ENCODE data around the gene ZNF280B. TPM values are rescaled to one million over a fixed set of nuclear protein-coding genes. Genes with fewer than 3 reads are reported as not detected.

The ZNF280B gene
- total RNA-seq, 1 donor from 2014 or later: 4.0 TPM

GRCh38 chr22:22547692-22548300 is 39.3 kb upstream of the ZNF280B start:
- Mint-ChIP-seq H3K4me3 (ENCODE audit: unreplicated experiment) (no peak overlapping the region), H3K36me3 (ENCODE audit: low read depth, unreplicated experiment) (no peaks in the 10 kb centered on the region), H3K4me1 (ENCODE audit: low read depth, unreplicated experiment) (no peaks in the 10 kb centered on the region), H3K27ac (ENCODE audit: unreplicated experiment) (no peak overlapping the region), H3K9me3 (ENCODE audit: unreplicated experiment) (no peaks in the 10 kb centered on the region), H3K27me3 (ENCODE audit: low read depth, unreplicated experiment) (peaks cover 64% of the 10 kb centered on the region)
- Histone ChIP-seq H4K20me1 (ENCODE audit: insufficient read depth, low read length) (no peaks in the 10 kb centered on the region), H3K4me3 (ENCODE audit: insufficient read depth, low read depth, low read length) (no peak overlapping the region), H3K36me3 (ENCODE audit: insufficient read depth, low read length) (no peaks in the 10 kb centered on the region), H3K79me2 (ENCODE audit: insufficient read depth, low read length) (no peaks in the 10 kb centered on the region), H2AFZ (ENCODE audit: low read depth, low read length) (no peak overlapping the region), H3K4me1 (ENCODE audit: insufficient read depth, low read length) (no peaks in the 10 kb centered on the region), H3K4me2 (ENCODE audit: low read length) (no peak overlapping the region), H3K27ac (ENCODE audit: low read depth, low read length) (no peak overlapping the region), H3K9me3 (ENCODE audit: insufficient read depth, low read depth, low read length) (no peaks in the 10 kb centered on the region), H3K9ac (ENCODE audit: low read length) (no peak overlapping the region), H3K27me3 (ENCODE audit: insufficient read depth, low read length) (no peaks in the 10 kb centered on the region)
- FAIRE-seq: no peak
- TF ChIP-seq EZH2 (IDR thresholded peaks at IDR 0.05; ENCODE audit: insufficient read depth, low read length): no peak
- TF ChIP-seq CTCF (IDR thresholded peaks at IDR 0.05; ENCODE audit: insufficient read depth, low read depth, low read length): no peak
- no peak for DNase-seq (ENCODE audit: low read depth)

GRCh38 chr22:22547226-22547625 is 38.7 kb upstream of the ZNF280B start:
- H3K9me3 ChIP-seq (ENCODE audit: insufficient read depth, low read depth, low read length): no peaks in the 10 kb centered on the region
- FAIRE-seq (no peak), DNase-seq (ENCODE audit: low read depth) (no peak)
- H3K27ac Mint-ChIP-seq (ENCODE audit: unreplicated experiment): no peak overlapping the region
- no peaks in the 10 kb centered on the region for H3K4me1 Mint-ChIP-seq (ENCODE audit: low read depth, unreplicated experiment)
- H3K4me2 ChIP-seq (ENCODE audit: low read length): no peak overlapping the region
- no peak overlapping the region for H3K4me3 Mint-ChIP-seq (ENCODE audit: unreplicated experiment)
- no peaks in the 10 kb centered on the region for H4K20me1 ChIP-seq (ENCODE audit: insufficient read depth, low read length)
- H3K27ac ChIP-seq (ENCODE audit: low read depth, low read length): no peak overlapping the region
- H3K27me3 Mint-ChIP-seq (ENCODE audit: low read depth, unreplicated experiment): peaks cover 68% of the 10 kb centered on the region
- TF ChIP-seq CTCF (IDR thresholded peaks at IDR 0.05; ENCODE audit: insufficient read depth, low read depth, low read length) (no peak), EZH2 (IDR thresholded peaks at IDR 0.05; ENCODE audit: insufficient read depth, low read length) (no peak)
- H3K79me2 ChIP-seq (ENCODE audit: insufficient read depth, low read length): no peaks in the 10 kb centered on the region
- H3K4me1 ChIP-seq (ENCODE audit: insufficient read depth, low read length): no peaks in the 10 kb centered on the region
- no peaks in the 10 kb centered on the region for H3K36me3 Mint-ChIP-seq (ENCODE audit: low read depth, unreplicated experiment)
- H3K36me3 ChIP-seq (ENCODE audit: insufficient read depth, low read length): no peaks in the 10 kb centered on the region
- H2AFZ ChIP-seq (ENCODE audit: low read depth, low read length): no peak overlapping the region
- no peak overlapping the region for H3K4me3 ChIP-seq (ENCODE audit: insufficient read depth, low read depth, low read length)
- no peak overlapping the region for H3K9ac ChIP-seq (ENCODE audit: low read length)
- H3K27me3 ChIP-seq (ENCODE audit: insufficient read depth, low read length): no peaks in the 10 kb centered on the region
- H3K9me3 Mint-ChIP-seq (ENCODE audit: unreplicated experiment): no peaks in the 10 kb centered on the region

GRCh38 chr22:22546490-22546889 is 37.9 kb upstream of the ZNF280B start:
- Histone ChIP-seq H2AFZ (ENCODE audit: low read depth, low read length) (no peak overlapping the region), H3K36me3 (ENCODE audit: insufficient read depth, low read length) (no peaks in the 10 kb centered on the region), H3K9me3 (ENCODE audit: insufficient read depth, low read depth, low read length) (no peaks in the 10 kb centered on the region), H3K4me3 (ENCODE audit: insufficient read depth, low read depth, low read length) (no peak overlapping the region), H3K27ac (ENCODE audit: low read depth, low read length) (no peak overlapping the region), H3K9ac (ENCODE audit: low read length) (no peak overlapping the region), H3K4me1 (ENCODE audit: insufficient read depth, low read length) (no peaks in the 10 kb centered on the region), H3K79me2 (ENCODE audit: insufficient read depth, low read length) (no peaks in the 10 kb centered on the region), H4K20me1 (ENCODE audit: insufficient read depth, low read length) (no peaks in the 10 kb centered on the region), H3K27me3 (ENCODE audit: insufficient read depth, low read length) (no peaks in the 10 kb centered on the region), H3K4me2 (ENCODE audit: low read length) (no peak overlapping the region)
- TF ChIP-seq CTCF (IDR thresholded peaks at IDR 0.05; ENCODE audit: insufficient read depth, low read depth, low read length) (no peak), EZH2 (IDR thresholded peaks at IDR 0.05; ENCODE audit: insufficient read depth, low read length) (no peak)
- FAIRE-seq (no peak), DNase-seq (ENCODE audit: low read depth) (no peak)
- no peak overlapping the region for H3K27ac Mint-ChIP-seq (ENCODE audit: unreplicated experiment)
- H3K27me3 Mint-ChIP-seq (ENCODE audit: low read depth, unreplicated experiment): peaks cover 73% of the 10 kb centered on the region
- no peaks in the 10 kb centered on the region for H3K36me3 Mint-ChIP-seq (ENCODE audit: low read depth, unreplicated experiment)
- no peaks in the 10 kb centered on the region for H3K4me1 Mint-ChIP-seq (ENCODE audit: low read depth, unreplicated experiment)
- H3K9me3 Mint-ChIP-seq (ENCODE audit: unreplicated experiment): no peaks in the 10 kb centered on the region
- H3K4me3 Mint-ChIP-seq (ENCODE audit: unreplicated experiment): no peak overlapping the region

Measured in astrocyte (in vitro differentiated cells and primary cell).